SU-DHL-6 (cell line): ENCODE results near the gene CRK.

Source experiments
- H2AFZ ChIP-seq: fragments of 200-600 bp; sonication (generic); 2 replicates; pipeline ENCODE4 v1.6.1; 2014; ENCODE audit warnings: low read depth, mild to moderate bottlenecking, moderate library complexity, mixed read lengths, antibody characterized with exemption, low read length; ENCODE audit not compliant: severe bottlenecking
- H3F3A ChIP-seq: fragments of 200-600 bp; shearing (Covaris generic); 2 replicates; pipeline ENCODE4 v1.6.0; 2016; ENCODE audit warnings: antibody characterized with exemption, mild to moderate bottlenecking; ENCODE audit not compliant: insufficient read depth
- H3K27ac ChIP-seq: fragments of 200-600 bp; sonication (generic); 2 replicates; pipeline ENCODE4 v1.5.1; 2016; ENCODE audit warnings: low read depth, mild to moderate bottlenecking, low read length, moderate library complexity, mixed read lengths
- H3K27me3 ChIP-seq: fragments of 200-600 bp; sonication (generic), shearing (Covaris generic); 2 replicates; pipeline ENCODE4 v1.6.0; 2014; ENCODE audit warnings: mild to moderate bottlenecking, low read length
- H3K36me3 ChIP-seq: fragments of 200-600 bp; sonication (generic); 2 replicates; pipeline ENCODE4 v1.6.1; 2014; ENCODE audit warnings: mild to moderate bottlenecking, low read length, mixed read lengths
- H3K4me2 ChIP-seq: fragments of 300-600, 200-600 bp; shearing (Covaris generic), sonication (generic); 2 replicates; pipeline ENCODE4 v1.6.0; 2014; ENCODE audit warnings: low read length, low read depth, mild to moderate bottlenecking; ENCODE audit not compliant: poor library complexity, severe bottlenecking
- H3K4me3 ChIP-seq: fragments of 200-600 bp; sonication (generic); 2 replicates; pipeline ENCODE4 v1.5.1; 2014; ENCODE audit warnings: antibody characterized with exemption, low read length, mild to moderate bottlenecking, mixed read lengths; ENCODE audit not compliant: insufficient read depth, poor library complexity, severe bottlenecking
- H3K79me2 ChIP-seq: fragments of 200-600 bp; sonication (generic); 2 replicates; pipeline ENCODE4 v1.6.1; 2014; ENCODE audit warnings: mild to moderate bottlenecking, low read length, moderate library complexity; ENCODE audit not compliant: insufficient read depth
- H3K9ac ChIP-seq: fragments of 200-600 bp; sonication (generic); 2 replicates; pipeline ENCODE4 v1.7.0; 2014; ENCODE audit warnings: mild to moderate bottlenecking, low read length
- H3K9me2 ChIP-seq: fragments of 200-600 bp; sonication (generic); replicated peaks from 2 replicates; pipeline ENCODE4 v1.6.1; 2014; ENCODE audit warnings: low read length; ENCODE audit not compliant: insufficient read depth
- H3K9me3 ChIP-seq: fragments of 200-600 bp; sonication (generic); 2 replicates; pipeline ENCODE4 v1.6.1; 2014; ENCODE audit warnings: low read length, mixed read lengths; ENCODE audit not compliant: insufficient read depth
- H4K20me1 ChIP-seq: fragments of 200-600 bp; sonication (generic); 2 replicates; pipeline ENCODE4 v1.6.1; 2014; ENCODE audit warnings: low read depth, mild to moderate bottlenecking, antibody characterized with exemption, low read length, moderate library complexity, mixed read lengths
- CTCF ChIP-seq: fragments of 200-600 bp; sonication (generic); IDR thresholded peaks from one replicate; pipeline ENCODE4 v1.5.1; 2017; ENCODE audit warnings: antibody characterized with exemption, mild to moderate bottlenecking, low read length, moderate library complexity; ENCODE audit not compliant: insufficient read depth, poor library complexity, severe bottlenecking
- EZH2phosphoT487 ChIP-seq: fragments of 200-600 bp; sonication (generic), shearing (Covaris generic); conservative IDR thresholded peaks from 2 replicates; pipeline ENCODE4 v1.6.1; 2018; ENCODE audit warnings: mild to moderate bottlenecking, antibody characterized with exemption, low read length, moderate library complexity, mixed read lengths

CRK gene

GRCh38 chr17:1434150-1434549 lies 21.9 kb downstream of the CRK start:
- no peak overlapping the region for H2AFZ ChIP-seq
- no peaks in the 10 kb centered on the region for H3K9me3 ChIP-seq
- H3K36me3 ChIP-seq = peaks cover 8% of the 10 kb centered on the region; the same call in 1 of the 2 replicates
- no peak for TF ChIP-seq CTCF
- no peak for TF ChIP-seq EZH2phosphoT487
- H3F3A ChIP-seq = no peaks in the 10 kb centered on the region
- H3K9me2 ChIP-seq = no peaks in the 10 kb centered on the region
- H3K4me2 ChIP-seq = no peak overlapping the region
- H3K79me2 ChIP-seq = peaks cover 78% of the 10 kb centered on the region
- H3K4me3 ChIP-seq = no peak overlapping the region
- no peak overlapping the region for H3K27ac ChIP-seq
- H3K9ac ChIP-seq = no peak overlapping the region
- H3K27me3 ChIP-seq = no peaks in the 10 kb centered on the region
- H4K20me1 ChIP-seq = peaks cover 6% of the 10 kb centered on the region; the same call in 1 of the 2 replicates

- H2AFZ ChIP-seq = no peak overlapping the region
- H3K27ac ChIP-seq = no peak overlapping the region
- TF ChIP-seq EZH2phosphoT487 = no peak
- TF ChIP-seq CTCF = no peak
- H3K4me3 ChIP-seq = no peak overlapping the region
- H4K20me1 ChIP-seq = peaks cover 4% of the 10 kb centered on the region; the same call in 1 of the 2 replicates
- H3K79me2 ChIP-seq = peaks cover 61% of the 10 kb centered on the region
- H3F3A ChIP-seq = no peaks in the 10 kb centered on the region
- no peaks in the 10 kb centered on the region for H3K27me3 ChIP-seq
- H3K36me3 ChIP-seq = peaks cover 8% of the 10 kb centered on the region; the same call in 1 of the 2 replicates
- H3K9me3 ChIP-seq = no peaks in the 10 kb centered on the region
- H3K4me2 ChIP-seq = no peak overlapping the region
- H3K9ac ChIP-seq = no peak overlapping the region
- no peaks in the 10 kb centered on the region for H3K9me2 ChIP-seq
Observed at GRCh38 chr17:1431631-1432104, 24.4 kb downstream of the CRK start.

GRCh38 chr17:1423456-1424135 lies 32.4 kb downstream of the CRK start:
- Histone ChIP-seq H3K36me3 (0 out of 2 replicates have a peak, but pooled peaks cover 2% of the 10 kb centered on the region), H3K4me2 (no peak overlapping the region), H3K27me3 (no peaks in the 10 kb centered on the region), H3K9me2 (no peaks in the 10 kb centered on the region), H3K27ac (no peak overlapping the region), H3K9ac (no peak overlapping the region), H3K9me3 (no peaks in the 10 kb centered on the region), H2AFZ (no peak overlapping the region), H3F3A (peaks cover 5% of the 10 kb centered on the region), H4K20me1 (no peaks in the 10 kb centered on the region), H3K4me3 (no peak overlapping the region), H3K79me2 (peaks cover 3% of the 10 kb centered on the region)
- no peak for TF ChIP-seq EZH2phosphoT487
- TF ChIP-seq CTCF = no peak
